Right ventricle myocardium superior (tissue), 1 donor: ENCODE measurements around the gene ADAM30. TPM values are rescaled to one million over a fixed set of nuclear protein-coding genes. Genes with fewer than 3 reads are reported as not detected.

Experiments used
- ATAC-seq: fragments of 200-7000 bp; cut with Tn5 transposase; one replicate; pipeline ENCODE4 v1.9.1; 2020; ENCODE audit warnings: mild to moderate bottlenecking; ENCODE audit not compliant: poor library complexity
- DNase-seq: peaks from one replicate; pipeline ENCODE4 v3.0.0-alpha.2; 2020
- intact Hi-C: fragments of 100-400 bp; cut with DNase I; formaldehyde crosslinking; loops from one replicate; pipeline ENCODE4 v1.11.2; 2022
- total RNA-seq: library from RNA; stranded (reverse); fragmentation: NEBNext Ultra II Directional; extraction: Animal tissue kit (Norgen Biotek cat#: 25700); gene quantifications from one replicate; pipeline ENCODE4 v1.2.1, GENCODE V29; 2021
- donor health status: DM: no; HTN: yes; CAD: no; lungs with severe emphysema.

ADAM30 gene
- total RNA-seq, 1 donor from 2014 or later, result not detected

GRCh38 chr1:119911775-119912174 is 15.5 kb upstream of the ADAM30 start:
- intact Hi-C loops, result no loop called here
- DNase-seq, result no peak
- no peak for ATAC-seq

GRCh38 chr1:119910618-119911017 is 14.3 kb upstream of the ADAM30 start:
- intact Hi-C loops, result no loop called here
- DNase-seq, result no peak
- no peak for ATAC-seq

GRCh38 chr1:119909890-119910596 is 13.7 kb upstream of the ADAM30 start:
- no peak for DNase-seq
- intact Hi-C loops, result no loop called here
- no peak for ATAC-seq

GRCh38 chr1:119908661-119909060 is 12.3 kb upstream of the ADAM30 start:
- intact Hi-C loops, result no loop called here
- ATAC-seq (no peak), DNase-seq (no peak)

- intact Hi-C loops, result no loop called here
- DNase-seq (no peak), ATAC-seq (no peak)
These were observed 10.8 kb upstream of the ADAM30 start for GRCh38 chr1:119906927-119907652.

GRCh38 chr1:119903443-119903835 is 7.1 kb upstream of the ADAM30 start:
- DNase-seq, result no peak
- ATAC-seq, result no peak
- intact Hi-C loops, result no loop called here

GRCh38 chr1:119902775-119903442 is 6.6 kb upstream of the ADAM30 start:
- ATAC-seq, result no peak
- no peak for DNase-seq
- intact Hi-C loops, result no loop called here

- intact Hi-C loops, result no loop called here
- no peak for DNase-seq
- no peak for ATAC-seq
These were observed 2.8 kb upstream of the ADAM30 start for GRCh38 chr1:119898981-119899720.

- DNase-seq, result no peak
- no peak for ATAC-seq
- intact Hi-C loops, result no loop called here
These were observed 2.2 kb upstream of the ADAM30 start for GRCh38 chr1:119898530-119898929.

GRCh38 chr1:119895102-119895501 is 1.2 kb downstream of the ADAM30 start:
- DNase-seq (no peak), ATAC-seq (no peak)
- intact Hi-C loops, result no loop called here

GRCh38 chr1:119893827-119894700 is 2.3 kb downstream of the ADAM30 start:
- DNase-seq, result no peak
- intact Hi-C loops, result no loop called here

GRCh38 chr1:119893238-119893791 is 3.0 kb downstream of the ADAM30 start:
- intact Hi-C loops, result no loop called here
- DNase-seq, result no peak
- ATAC-seq, result no peak

More at GRCh38 chr1:119893827-119894700, 2.3 kb downstream of the ADAM30 start:
- ATAC-seq, result no peak

GRCh38 chr1:119891386-119891785 is 4.9 kb downstream of the ADAM30 start:
- no peak for DNase-seq
- intact Hi-C loops, result no loop called here
- ATAC-seq, result no peak

GRCh38 chr1:119888476-119888875 is 7.8 kb downstream of the ADAM30 start:
- ATAC-seq (no peak), DNase-seq (no peak)
- intact Hi-C loops, result no loop called here

GRCh38 chr1:119887427-119887826 is 8.9 kb downstream of the ADAM30 start:
- intact Hi-C loops, result no loop called here
- ATAC-seq, result no peak
- no peak for DNase-seq

GRCh38 chr1:119885903-119886783 is 10.2 kb downstream of the ADAM30 start:
- peak; percentile 71 for DNase-seq

GRCh38 chr1:119884711-119885110 is 11.6 kb downstream of the ADAM30 start:
- ATAC-seq (no peak), DNase-seq (no peak)
- intact Hi-C loops, result no loop called here

More at GRCh38 chr1:119885903-119886783, 10.2 kb downstream of the ADAM30 start:
- intact Hi-C loops, result no loop called here
- ATAC-seq, result peak; percentile 73
